Prostate gland (tissue), 1 donor: ENCODE data around the gene CHCHD6.

Experiments
- POLR2A ChIP-seq: fragments of 450-650 bp; IDR thresholded peaks from one replicate; pipeline ENCODE4 v1.6.1; 2016; ENCODE audit warnings: antibody characterized with exemption, mild to moderate bottlenecking
- POLR2AphosphoS5 ChIP-seq: sonication (generic); formaldehyde crosslinking; IDR thresholded peaks from one replicate; pipeline ENCODE4 v1.6.1; 2017; ENCODE audit warnings: antibody characterized with exemption

- TF ChIP-seq POLR2AphosphoS5 (no peak), POLR2A (no peak)
Observed at GRCh38 chr3:126962756-126963155, 258.7 kb downstream of the CHCHD6 start.
